ENCODE results near the gene SLC25A19.

- TF ChIP-seq POLR2AphosphoS5 (IDR thresholded peaks at IDR 0.05; ENCODE audit: low read depth, low read length) (peak; percentile 92), CTCF (IDR thresholded peaks at IDR 0.05) (no peak), SIN3A (IDR thresholded peaks at IDR 0.05; ENCODE audit: borderline replicate concordance, insufficient read depth, low read depth, low read length) (peak; percentile 78; the same call in 1 of the 2 replicates), TCF7L2 (IDR thresholded peaks at IDR 0.05; ENCODE audit: low read depth, low read length) (no peak)
Observed at GRCh38 chr17:75261336-75262111, 27.7 kb downstream of the SLC25A19 start, which contains the start of the genes GGA3 and MRPS7.
